ENCODE measurements around the gene RIPK4. TPM values are rescaled to one million over a fixed set of nuclear protein-coding genes. Genes with fewer than 3 reads are reported as not detected.

The RIPK4 gene
- total and polyA plus RNA-seq, 12 donors, result 0.04 to 0.18 (median 0.14) TPM; not detected in 5

DNA sequence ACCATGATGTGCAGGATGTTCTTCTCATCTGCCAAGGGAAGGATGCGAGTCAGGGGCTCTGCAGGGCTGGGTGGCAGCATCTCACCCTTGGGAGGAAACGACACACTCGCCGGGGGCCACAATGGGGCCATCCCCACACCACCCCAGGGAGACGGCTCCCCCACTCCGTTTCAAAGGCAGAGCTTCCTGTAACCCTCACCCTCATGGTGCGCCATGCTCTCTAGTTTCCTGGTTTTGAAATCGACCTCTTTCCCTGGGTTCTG, 20.2 kb downstream of the RIPK4 start:
- no peaks in the 10 kb centered on the region for H3K9me3 ChIP-seq (replicated peaks in 1 of 3)
- no peak overlapping the region for H3K4me3 ChIP-seq
- no peak for TF ChIP-seq POLR2A (IDR thresholded peaks at IDR 0.05)
- TF ChIP-seq, protein P1, sequence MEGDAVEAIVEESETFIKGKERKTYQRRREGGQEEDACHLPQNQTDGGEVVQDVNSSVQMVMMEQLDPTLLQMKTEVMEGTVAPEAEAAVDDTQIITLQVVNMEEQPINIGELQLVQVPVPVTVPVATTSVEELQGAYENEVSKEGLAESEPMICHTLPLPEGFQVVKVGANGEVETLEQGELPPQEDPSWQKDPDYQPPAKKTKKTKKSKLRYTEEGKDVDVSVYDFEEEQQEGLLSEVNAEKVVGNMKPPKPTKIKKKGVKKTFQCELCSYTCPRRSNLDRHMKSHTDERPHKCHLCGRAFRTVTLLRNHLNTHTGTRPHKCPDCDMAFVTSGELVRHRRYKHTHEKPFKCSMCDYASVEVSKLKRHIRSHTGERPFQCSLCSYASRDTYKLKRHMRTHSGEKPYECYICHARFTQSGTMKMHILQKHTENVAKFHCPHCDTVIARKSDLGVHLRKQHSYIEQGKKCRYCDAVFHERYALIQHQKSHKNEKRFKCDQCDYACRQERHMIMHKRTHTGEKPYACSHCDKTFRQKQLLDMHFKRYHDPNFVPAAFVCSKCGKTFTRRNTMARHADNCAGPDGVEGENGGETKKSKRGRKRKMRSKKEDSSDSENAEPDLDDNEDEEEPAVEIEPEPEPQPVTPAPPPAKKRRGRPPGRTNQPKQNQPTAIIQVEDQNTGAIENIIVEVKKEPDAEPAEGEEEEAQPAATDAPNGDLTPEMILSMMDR (IDR thresholded peaks at IDR 0.05), result no peak
- WGBS, 4 donors, result 78 to 90% (median 85%) methylated on average over 3 to 8 of the region's 8 CpGs
- intact Hi-C loops (cut with DNase I), result no loop called here
- no peaks in the 10 kb centered on the region for H3K4me1 ChIP-seq (replicated peaks in 1 of 2)
- H3K27me3 ChIP-seq, result no peaks in the 10 kb centered on the region
- H3K27ac ChIP-seq, result no peak overlapping the region
- H3K36me3 ChIP-seq (replicated peaks in 1 of 2), result no peaks in the 10 kb centered on the region
- DNase-seq, result no peak

DNA sequence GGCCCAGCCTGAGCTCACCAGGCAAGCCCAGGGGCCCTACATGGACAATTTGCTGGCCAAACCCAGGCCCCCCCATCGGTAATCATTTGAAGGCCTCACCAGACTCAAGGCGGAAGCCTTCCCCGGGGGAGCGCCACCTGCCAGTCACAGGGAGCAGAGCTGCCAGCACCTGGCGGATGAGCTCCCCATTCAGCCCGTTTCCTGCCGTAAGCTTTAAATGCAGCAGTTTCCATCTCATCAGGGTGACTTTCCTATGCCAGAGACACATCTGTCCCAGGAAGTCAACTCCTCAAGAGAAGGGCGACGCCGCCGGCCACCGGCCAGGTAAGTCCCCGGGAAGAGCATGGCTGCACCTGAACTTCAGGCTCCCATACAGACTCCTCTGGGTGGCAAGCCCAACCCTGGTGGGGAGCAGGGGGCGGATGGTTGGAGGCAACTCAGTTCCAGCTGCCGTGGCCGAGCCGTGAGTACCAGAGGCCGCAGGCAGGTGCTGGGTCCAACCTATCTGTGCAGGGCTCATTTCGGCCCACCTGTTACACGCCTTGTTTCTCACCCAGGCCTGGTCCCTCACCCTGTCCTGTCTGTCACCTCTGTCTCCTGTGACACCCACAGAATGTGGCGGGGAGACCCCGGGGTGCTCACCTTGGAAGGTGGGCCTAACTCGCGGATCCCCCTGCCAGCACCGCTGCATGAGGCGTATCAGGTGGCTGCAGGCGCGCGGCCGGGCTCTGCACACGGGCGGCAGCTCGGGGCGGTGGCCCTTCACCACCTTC, 20.7 kb downstream of the RIPK4 start:
- 88 to 95% (median 90%) methylated on average over 26 to 34 of the region's 34 CpGs for WGBS, 4 donors
- TF ChIP-seq, protein P1 (IDR thresholded peaks at IDR 0.05), result no peak
- TF ChIP-seq POLR2A (IDR thresholded peaks at IDR 0.05), result no peak
- H3K27ac ChIP-seq, result no peak overlapping the region
- intact Hi-C loops (cut with DNase I), result no loop called here
- H3K36me3 ChIP-seq (replicated peaks in 1 of 2), result no peaks in the 10 kb centered on the region
- H3K4me3 ChIP-seq, result no peak overlapping the region
- DNase-seq, result no peak
- H3K4me1 ChIP-seq (replicated peaks in 1 of 2), result no peaks in the 10 kb centered on the region
- H3K27me3 ChIP-seq, result no peaks in the 10 kb centered on the region
- no peaks in the 10 kb centered on the region for H3K9me3 ChIP-seq (replicated peaks in 1 of 3)

DNA sequence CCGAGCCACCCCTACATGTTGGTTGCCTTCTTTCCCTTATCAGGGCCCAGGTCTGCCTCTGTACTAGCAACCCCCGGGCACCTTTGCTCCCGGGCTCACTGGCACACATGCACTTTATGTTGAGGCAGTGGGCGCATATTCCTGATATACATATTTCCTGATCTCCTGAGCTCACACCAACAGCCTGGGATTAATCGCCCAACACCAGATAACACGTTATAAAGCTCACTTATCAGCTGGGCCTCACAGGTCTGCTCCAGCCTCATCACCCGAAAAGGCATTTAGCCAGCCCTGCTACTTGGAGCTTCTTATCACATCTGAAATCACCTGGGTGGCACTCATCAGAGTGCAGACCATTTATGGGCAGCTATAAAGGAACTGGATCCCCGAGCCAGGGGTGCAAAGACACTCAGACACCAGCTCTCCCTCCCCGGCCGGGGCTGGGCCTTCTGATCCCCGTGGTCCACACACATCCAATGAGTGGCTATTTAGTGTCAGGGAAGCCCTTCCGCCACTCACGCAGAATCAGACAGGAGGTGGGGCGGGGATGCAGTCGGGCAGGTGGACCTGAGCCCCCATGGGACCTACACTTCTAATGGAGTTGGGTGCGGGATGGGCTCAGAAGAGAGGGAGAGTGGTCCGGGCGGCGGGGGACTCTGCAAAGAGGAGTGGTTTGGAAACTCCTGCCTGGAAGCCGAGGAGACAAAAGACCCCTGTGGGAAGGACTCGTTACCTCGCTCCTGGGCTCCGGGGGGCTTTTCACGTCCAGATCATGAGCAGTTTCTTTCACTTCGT, 21.6 kb downstream of the RIPK4 start:
- 82 to 86% (median 83%) methylated on average over 22 to 25 of the region's 25 CpGs for WGBS, 4 donors
- no peaks in the 10 kb centered on the region for H3K27me3 ChIP-seq
- no peak for TF ChIP-seq POLR2A (IDR thresholded peaks at IDR 0.05)
- TF ChIP-seq, protein P1 (IDR thresholded peaks at IDR 0.05), result no peak
- H3K27ac ChIP-seq, result no peak overlapping the region
- no peaks in the 10 kb centered on the region for H3K4me1 ChIP-seq (replicated peaks in 1 of 2)
- DNase-seq, result no peak
- intact Hi-C loops (cut with DNase I), result no loop called here
- H3K9me3 ChIP-seq (replicated peaks in 1 of 3), result no peaks in the 10 kb centered on the region
- no peaks in the 10 kb centered on the region for H3K36me3 ChIP-seq (replicated peaks in 1 of 2)
- H3K4me3 ChIP-seq, result no peak overlapping the region

DNA sequence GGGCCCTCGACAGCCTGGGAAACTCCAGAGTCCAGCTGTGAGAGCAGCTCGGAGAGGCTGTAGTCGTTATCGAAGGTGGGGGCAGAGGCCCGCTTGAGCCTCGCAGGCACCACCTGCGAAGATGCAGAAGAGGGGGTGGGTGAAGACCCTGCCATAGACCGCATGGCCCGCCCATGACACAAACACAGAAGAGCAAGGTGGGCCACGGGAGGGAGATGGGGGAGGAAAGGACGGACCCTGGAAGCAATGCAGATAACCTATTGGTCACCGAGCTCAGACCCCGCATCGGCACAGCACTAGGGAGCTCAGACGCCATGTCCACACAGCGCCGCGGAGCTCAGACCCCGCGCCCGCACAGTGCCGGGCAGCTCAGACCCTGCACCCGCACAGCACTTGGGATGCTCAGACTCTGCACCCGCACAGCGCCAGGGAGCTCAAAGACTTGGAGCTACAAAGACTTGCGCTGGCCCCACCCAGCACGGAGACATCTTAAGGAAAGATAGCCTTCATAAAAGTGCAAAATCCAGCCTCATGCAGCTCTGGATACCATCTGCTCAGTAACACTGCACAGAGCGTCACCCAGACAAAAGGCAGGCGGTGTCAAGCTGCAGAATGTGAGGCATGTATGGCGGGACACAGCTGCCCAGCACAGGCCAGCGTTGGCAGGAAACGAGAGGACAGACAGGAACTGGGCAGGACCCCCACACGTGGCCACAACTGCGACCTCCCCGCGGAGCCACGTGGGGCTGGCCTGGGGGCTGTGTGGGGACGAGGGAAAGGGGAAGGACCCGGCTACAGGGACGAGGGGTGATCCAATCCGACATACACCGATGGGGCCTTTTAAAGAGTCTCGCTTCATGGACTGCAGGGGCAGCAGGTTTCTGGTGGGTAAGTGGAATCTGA, 22.6 kb downstream of the RIPK4 start:
- H3K4me1 ChIP-seq (replicated peaks in 1 of 2), result no peaks in the 10 kb centered on the region
- intact Hi-C loops (cut with DNase I), result no loop called here
- 73 to 82% (median 79%) methylated on average over 33 to 43 of the region's 43 CpGs for WGBS, 4 donors
- no peak for DNase-seq
- no peak overlapping the region for H3K4me3 ChIP-seq
- H3K36me3 ChIP-seq (replicated peaks in 1 of 2), result no peaks in the 10 kb centered on the region
- H3K9me3 ChIP-seq (replicated peaks in 1 of 3), result no peaks in the 10 kb centered on the region
- H3K27me3 ChIP-seq, result no peaks in the 10 kb centered on the region
- TF ChIP-seq, protein P1 (IDR thresholded peaks at IDR 0.05), result no peak
- no peak for TF ChIP-seq POLR2A (IDR thresholded peaks at IDR 0.05)
- no peak overlapping the region for H3K27ac ChIP-seq
